Common myeloid progenitor, CD34-positive (primary cell): Measurements from ENCODE around the gene RAPSN.
"Not testable (repeated sequence)": the region's sequence is repeated elsewhere in the genome, so short reads cannot be mapped to it uniquely, and the experiment has no call there.

Source experiments
- CTCF ChIA-PET: fragments of 350-600 bp; sonication (Branson Sonifier 250); formaldehyde crosslinking; loops from one replicate; lab custom pipeline; 2021; ENCODE audit warnings: antibody characterized with exemption; lab: Charles Lee
- POLR2A ChIA-PET: fragments of 350-600 bp; sonication (Branson Sonifier 250); formaldehyde crosslinking; loops from one replicate; lab custom pipeline; 2021; ENCODE audit warnings: antibody characterized with exemption; lab: Charles Lee
- DNase-seq, 3 donors: peaks; one replicate each; pipeline versions ENCODE4 v3.0.0 to v3.0.0-alpha.2; 2013
- H3K27ac ChIP-seq, 2 experiments: 1 replicate in 1 of 2; 2 replicates in 1 of 2; pipeline ENCODE4 v1.7.0; 2013; ENCODE audit warnings: inconsistent platforms in 2 of 2, low read length in 2 of 2, mild to moderate bottlenecking in 2 of 2, low read depth in 1 of 2, moderate library complexity in 1 of 2; ENCODE audit not compliant: severe bottlenecking in 2 of 2, insufficient read depth in 1 of 2, poor library complexity in 1 of 2
- H3K27me3 ChIP-seq, 5 experiments: replicated peaks in 2 of 5; 1 replicate in 3 of 5; 2 replicates in 2 of 5; pipeline versions ENCODE4 v1.6.1 to v1.7.0; 2013; ENCODE audit warnings: low read length in 4 of 5, mild to moderate bottlenecking in 2 of 5, moderate library complexity in 2 of 5, inconsistent platforms in 1 of 5; ENCODE audit not compliant: insufficient read depth in 5 of 5, control insufficient read depth in 4 of 5
- H3K36me3 ChIP-seq, 4 experiments: 1 replicate in 2 of 4; 2 replicates in 2 of 4; pipeline versions ENCODE4 v1.6.1 to v1.7.0; 2013; ENCODE audit warnings: low read length in 3 of 4, control low read depth in 1 of 4, mild to moderate bottlenecking in 1 of 4; ENCODE audit not compliant: control insufficient read depth in 4 of 4, insufficient read depth in 4 of 4
- H3K4me1 ChIP-seq, 4 experiments: 1 replicate in 3 of 4; 2 replicates in 1 of 4; pipeline versions ENCODE4 v1.6.1 to v1.7.1; 2013; ENCODE audit warnings: low read length in 3 of 4, mild to moderate bottlenecking in 3 of 4, control low read depth in 1 of 4, inconsistent platforms in 1 of 4, moderate library complexity in 1 of 4; ENCODE audit not compliant: control insufficient read depth in 4 of 4, insufficient read depth in 4 of 4; ENCODE audit errors: control extremely low read depth in 1 of 4
- H3K4me3 ChIP-seq, 7 experiments: 1 replicate in 4 of 7; 2 replicates in 3 of 7; pipeline versions ENCODE4 v1.5.1 to v1.7.0; 2013; ENCODE audit warnings: mild to moderate bottlenecking in 7 of 7, low read length in 6 of 7, moderate library complexity in 6 of 7, inconsistent platforms in 2 of 7, low read depth in 2 of 7, control low read depth in 1 of 7; ENCODE audit not compliant: insufficient read depth in 4 of 7, control insufficient read depth in 1 of 7; ENCODE audit errors: extremely low read depth in 1 of 7
- H3K9me3 ChIP-seq, 5 experiments: 1 replicate in 4 of 5; 2 replicates in 1 of 5; pipeline versions ENCODE4 v1.6.1 to v1.7.1; 2013; ENCODE audit warnings: low read length in 4 of 5, mild to moderate bottlenecking in 2 of 5, inconsistent platforms in 1 of 5, low read depth in 1 of 5, moderate library complexity in 1 of 5; ENCODE audit not compliant: control insufficient read depth in 4 of 5, insufficient read depth in 2 of 5; ENCODE audit errors: control extremely low read depth in 1 of 5
- whole genome bisulfite sequencing: methylation state at CpG from one replicate; pipeline ENCODE4 v1.1.5; 2013; ENCODE audit not compliant: insufficient coverage; 5-methylcytosine and 5-hydroxymethylcytosine counted together

The RAPSN gene

DNA sequence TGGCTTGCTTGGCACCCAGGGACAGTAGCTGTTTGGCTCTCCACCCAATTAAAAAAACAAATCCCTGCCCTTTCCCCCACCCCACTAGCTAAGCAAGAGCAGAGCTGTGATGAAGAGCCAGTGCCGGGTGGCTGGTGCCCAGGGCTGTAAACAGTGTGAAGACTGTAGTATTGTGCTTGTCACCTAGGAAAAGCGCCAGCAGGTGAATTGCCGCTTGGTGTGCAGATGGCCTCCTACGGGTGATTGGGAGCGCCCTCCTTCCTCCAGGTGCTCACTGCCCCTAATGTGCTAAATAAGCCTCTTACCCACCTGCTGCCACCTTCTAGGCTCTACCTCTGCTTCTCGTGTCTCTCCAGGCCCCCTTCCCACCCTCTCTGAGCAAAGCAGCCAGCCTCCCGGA is 18.4 kb upstream of the RAPSN start:
- H3K4me3 ChIP-seq, result no peak overlapping the region
- no peaks in the 10 kb centered on the region for H3K9me3 ChIP-seq
- no peak for DNase-seq
- H3K27me3 ChIP-seq, result no peaks in the 10 kb centered on the region
- H3K27ac ChIP-seq, result peak overlapping the region in 1 of 2 experiments; percentile 65
- WGBS, result 98% methylated on average over 5 of the region's 7 CpGs
- POLR2A ChIA-PET, result no interaction called here
- CTCF ChIA-PET, result interaction anchor here (1.1 to 1.3 kb wide), 2 partner anchors 12 to 13 kb away, joined by 3 to 11 read pairs; no protein-coding TSS in a partner anchor
- H3K36me3 ChIP-seq, result peaks cover 10 to 77% (median 62%) of the 10 kb centered on the region in 4 experiments
- no peaks in the 10 kb centered on the region for H3K4me1 ChIP-seq

DNA sequence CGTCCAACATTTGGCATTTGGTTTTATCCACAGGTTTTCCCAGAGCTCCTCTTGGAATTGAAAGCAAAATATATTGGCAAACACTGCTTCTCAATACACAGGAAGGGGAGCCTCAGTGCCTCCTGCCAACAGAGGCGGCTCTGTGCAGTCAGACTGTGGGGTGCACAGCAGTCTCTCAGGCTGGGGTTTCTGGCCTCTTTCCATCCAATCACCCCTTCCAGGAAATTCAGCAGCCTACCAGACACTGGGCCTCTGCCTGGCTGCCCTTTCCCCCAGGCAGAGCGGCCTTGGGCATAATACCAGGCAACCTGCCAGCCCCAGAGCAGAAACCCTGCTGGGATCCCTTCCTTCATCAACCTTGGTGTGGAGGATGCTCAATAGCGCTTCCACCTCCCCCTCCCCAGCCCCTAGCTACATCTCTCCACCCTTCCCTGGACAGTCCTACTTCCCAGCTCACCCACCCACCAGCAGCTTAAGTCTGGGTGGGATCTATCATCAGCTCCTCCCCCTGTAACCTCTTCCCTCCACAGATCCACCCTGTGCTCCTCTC is 17.8 kb upstream of the RAPSN start:
- 93% methylated on average over 3 of the region's 4 CpGs for WGBS
- peaks cover 5 to 75% (median 60%) of the 10 kb centered on the region in 4 experiments for H3K36me3 ChIP-seq
- no peaks in the 10 kb centered on the region for H3K9me3 ChIP-seq
- H3K4me1 ChIP-seq, result no peaks in the 10 kb centered on the region
- POLR2A ChIA-PET, result no interaction called here
- no peaks in the 10 kb centered on the region for H3K27me3 ChIP-seq
- CTCF ChIA-PET, result interaction anchor here (0.6 to 1.3 kb wide), 3 partner anchors 11 to 158 kb away, joined by 3 to 11 read pairs (median 3); no protein-coding TSS in a partner anchor
- no peak for DNase-seq
- no peak overlapping the region for H3K4me3 ChIP-seq
- peak overlapping the region in 1 of 2 experiments; percentile 65 for H3K27ac ChIP-seq

DNA sequence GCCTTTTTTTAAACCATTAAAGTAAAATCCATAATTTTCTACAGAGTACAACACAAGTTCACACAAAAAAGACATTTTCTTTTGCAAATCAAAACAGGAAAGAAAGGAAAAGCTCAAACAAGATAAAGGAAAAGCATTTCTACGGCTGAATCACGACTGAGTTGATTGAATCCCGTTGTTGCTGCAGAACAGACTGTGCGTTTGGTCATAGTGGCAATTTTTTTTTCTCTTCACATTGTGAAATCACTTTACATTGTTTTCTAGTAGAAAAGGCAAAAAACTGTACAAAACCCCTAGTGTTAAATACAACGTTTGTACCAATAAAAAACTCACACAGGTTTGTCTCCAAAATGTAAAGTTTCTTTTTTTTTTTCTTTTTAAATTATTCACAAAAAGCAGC is 17.3 kb upstream of the RAPSN start:
- POLR2A ChIA-PET, result no interaction called here
- peaks cover 5 to 75% (median 55%) of the 10 kb centered on the region in 4 experiments for H3K36me3 ChIP-seq
- H3K9me3 ChIP-seq, result no peaks in the 10 kb centered on the region
- no peaks in the 10 kb centered on the region for H3K4me1 ChIP-seq
- CTCF ChIA-PET, result interaction anchor here (0.6 to 1.1 kb wide), 3 partner anchors 14 to 159 kb away, joined by 3 read pairs; no protein-coding TSS in a partner anchor
- H3K27ac ChIP-seq, result no peak overlapping the region
- H3K27me3 ChIP-seq, result no peaks in the 10 kb centered on the region
- WGBS, result 100% methylated on average over 1 of the region's 5 CpGs
- DNase-seq, result no peak
- no peak overlapping the region for H3K4me3 ChIP-seq

DNA sequence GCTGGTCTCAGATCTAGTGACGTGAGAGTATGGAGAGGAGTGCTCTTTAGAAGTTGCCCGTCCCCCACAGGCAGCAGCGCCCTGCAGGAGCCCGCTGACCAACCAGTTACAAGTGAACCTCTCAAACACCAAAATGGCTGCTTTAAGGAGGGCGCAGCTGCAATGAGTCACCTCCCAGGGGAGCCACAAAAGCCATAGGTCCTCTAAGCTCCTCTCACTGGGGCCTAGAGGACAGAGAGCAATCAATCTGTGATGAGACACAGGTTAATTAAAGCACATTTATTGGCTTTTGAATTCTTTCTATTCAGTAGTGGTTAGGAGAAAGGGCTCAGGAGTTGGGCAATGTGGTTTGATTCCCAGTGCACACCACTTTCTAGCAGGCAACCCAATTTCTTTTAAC is 15.5 kb upstream of the RAPSN start:
- WGBS, result 97% methylated on average over 5 of the region's 5 CpGs
- ChIA-PET CTCF (interaction anchor here (1.3 to 3.0 kb wide), 4 partner anchors 10 to 146 kb away, joined by 4 to 7 read pairs (median 4); no protein-coding TSS in a partner anchor), POLR2A (no interaction called here)
- Histone ChIP-seq H3K27ac (no peak overlapping the region), H3K27me3 (no peaks in the 10 kb centered on the region), H3K9me3 (no peaks in the 10 kb centered on the region), H3K36me3 (peaks cover 3 to 67% (median 41%) of the 10 kb centered on the region in 4 experiments), H3K4me1 (no peaks in the 10 kb centered on the region), H3K4me3 (no peak overlapping the region)
- no peak for DNase-seq

DNA sequence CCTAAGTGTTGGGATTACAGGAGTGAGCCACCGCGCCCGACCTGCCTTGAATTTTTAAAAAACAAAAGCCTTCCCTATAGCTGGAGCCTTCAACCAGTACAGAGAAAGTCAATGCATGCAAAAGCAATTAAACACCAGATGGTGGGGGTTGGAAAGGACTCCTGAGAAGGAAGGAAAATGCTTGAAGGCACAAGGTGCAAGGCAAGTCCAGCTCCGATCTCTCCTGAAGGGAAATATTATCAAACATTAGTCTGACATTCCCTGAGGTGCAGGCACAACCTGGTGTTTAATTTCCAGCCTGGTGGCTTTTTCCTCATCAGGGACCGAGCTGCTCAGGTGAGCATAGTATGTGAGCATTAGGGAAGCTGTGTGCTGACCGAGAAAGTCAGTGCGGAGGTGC is 12.9 kb upstream of the RAPSN start:
- POLR2A ChIA-PET, result no interaction called here
- Histone ChIP-seq H3K4me1 (no peaks in the 10 kb centered on the region), H3K36me3 (peaks cover 0 to 44% (median 22%) of the 10 kb centered on the region in 4 experiments), H3K27me3 (no peaks in the 10 kb centered on the region), H3K9me3 (no peaks in the 10 kb centered on the region), H3K4me3 (no peak overlapping the region), H3K27ac (no peak overlapping the region)
- WGBS, result 100% methylated on average over 6 of the region's 7 CpGs
- DNase-seq, result no peak
- CTCF ChIA-PET, result interaction anchor here (0.5 to 1.5 kb wide), 4 partner anchors 17 to 200 kb away, joined by 3 to 5 read pairs (median 4); no protein-coding TSS in a partner anchor

DNA sequence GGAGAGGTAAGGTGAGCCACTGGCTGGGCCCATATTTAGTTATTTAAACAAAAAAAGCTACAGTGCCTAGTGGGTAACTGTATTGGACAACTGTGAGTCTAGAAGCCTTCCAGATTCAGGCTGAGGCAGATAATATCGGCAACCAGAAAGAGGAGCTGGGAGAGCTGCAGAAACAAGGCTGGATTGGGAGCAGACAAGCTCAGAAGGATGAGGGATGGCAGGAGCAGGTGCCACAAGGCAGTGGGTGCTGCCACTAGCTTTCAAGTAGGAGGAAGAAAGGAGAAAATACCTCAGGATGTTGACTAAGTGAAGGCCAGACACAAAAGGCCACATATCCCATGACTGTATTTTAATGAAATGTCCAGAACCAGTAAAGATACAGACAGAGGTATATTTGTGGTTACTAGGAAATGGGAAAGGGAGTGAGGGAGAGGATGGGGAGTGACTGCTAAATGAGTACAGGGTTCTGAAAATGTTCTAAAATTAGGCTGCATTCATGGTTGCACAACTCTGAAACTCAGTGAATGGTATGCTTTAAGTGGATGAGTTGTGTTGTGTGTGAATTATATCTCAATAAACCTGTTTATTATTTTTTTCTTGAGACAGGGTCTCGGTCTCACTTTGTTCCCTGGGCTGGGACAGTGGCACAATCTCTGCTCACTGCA is 11.8 kb upstream of the RAPSN start:
- no peak for DNase-seq
- Histone ChIP-seq H3K27ac (no peak overlapping the region), H3K4me1 (no peaks in the 10 kb centered on the region), H3K27me3 (no peaks in the 10 kb centered on the region), H3K4me3 (no peak overlapping the region), H3K9me3 (no peaks in the 10 kb centered on the region), H3K36me3 (peaks cover 0 to 39% (median 16%) of the 10 kb centered on the region in 4 experiments)
- POLR2A ChIA-PET, result no interaction called here
- 100% methylated on average over 2 of the region's 2 CpGs for WGBS
- CTCF ChIA-PET, result interaction anchor here (0.8 to 1.6 kb wide), 4 partner anchors 12 to 283 kb away, joined by 3 read pairs; no protein-coding TSS in a partner anchor

DNA sequence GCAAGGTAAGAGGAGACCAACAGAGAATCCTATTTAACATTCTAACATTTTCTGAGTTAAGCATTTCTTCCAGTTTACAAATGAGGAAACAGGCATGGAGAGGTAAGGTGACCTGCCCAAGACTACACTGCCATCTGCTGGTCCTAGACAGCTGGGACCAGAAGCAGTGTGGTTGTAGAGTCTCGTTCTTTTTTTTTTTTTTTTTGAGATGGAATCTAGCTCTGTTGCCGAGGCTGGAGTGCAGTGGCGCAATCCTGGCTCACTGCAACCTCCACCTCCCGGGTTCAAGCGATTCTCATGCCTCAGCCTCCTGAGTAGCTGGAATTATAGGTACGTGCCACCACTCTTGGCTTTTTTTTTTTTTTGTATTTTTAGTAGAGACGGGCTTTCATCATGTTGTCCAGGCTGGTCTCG is 5.3 kb upstream of the RAPSN start:
- DNase-seq, result peak; percentile 87 to 95 (median 92)
- not testable (repeated sequence) for H3K9me3 ChIP-seq, H3K27ac ChIP-seq, H3K27me3 ChIP-seq, H3K4me1 ChIP-seq, H3K36me3 ChIP-seq
- H3K4me3 ChIP-seq, result peak overlapping the region in 1 of 7 experiments; percentile 29
- ChIA-PET CTCF (interaction anchor here (0.7 to 2.7 kb wide), 15 partner anchors 10 to 273 kb away, joined by 3 to 11 read pairs (median 4); no protein-coding TSS in a partner anchor), POLR2A (interaction anchor here (0.6 kb wide), 1 partner anchor 83 kb away, joined by 3 read pairs; no protein-coding TSS in a partner anchor)
- WGBS, result 100% methylated on average over 1 of the region's 8 CpGs
